HepG2 (cell line): ENCODE results near the gene SGF29. TPM values are rescaled to one million over a fixed set of nuclear protein-coding genes. Genes with fewer than 3 reads are reported as not detected.
A peak's percentile ranks its signal among the peaks of the same experiment; 100 is the strongest.

Source experiments
- ARID5B ChIP-seq: IDR thresholded peaks from 2 replicates; pipeline ENCODE4 v1.4.0; 2020; ENCODE audit warnings: mild to moderate bottlenecking, missing genetic modification reagents
- CEBPG ChIP-seq: IDR thresholded peaks from 2 replicates; pipeline ENCODE4 v1.6.1; 2016
- MEF2D ChIP-seq: sonication (generic); formaldehyde crosslinking; IDR thresholded peaks from 2 replicates; pipeline ENCODE4 v1.5.1; 2020; ENCODE audit warnings: mild to moderate bottlenecking, missing genetic modification reagents
- MEIS1 ChIP-seq: sonication (generic); formaldehyde crosslinking; IDR thresholded peaks from 2 replicates; pipeline ENCODE4 v1.9.0; 2021; ENCODE audit warnings: mild to moderate bottlenecking, missing genetic modification reagents, moderate library complexity, borderline replicate concordance
- NFE2L1 ChIP-seq: sonication (generic); formaldehyde crosslinking; IDR thresholded peaks from 2 replicates; pipeline ENCODE4 v1.4.0; 2020; ENCODE audit warnings: missing genetic modification reagents, mild to moderate bottlenecking, borderline replicate concordance
- PPARG ChIP-seq: conservative IDR thresholded peaks from 2 replicates; pipeline ENCODE4 v1.6.1; 2016; ENCODE audit warnings: missing biosample characterization, missing genetic modification reagents
- RELA ChIP-seq: sonication (generic); formaldehyde crosslinking; IDR thresholded peaks from 2 replicates; pipeline ENCODE4 v1.4.0; 2020; ENCODE audit warnings: missing genetic modification reagents
- TFE3 ChIP-seq: IDR thresholded peaks from 2 replicates; pipeline ENCODE4 v1.6.1; 2016
- ZBTB44 ChIP-seq: sonication (generic); formaldehyde crosslinking; IDR thresholded peaks from 2 replicates; pipeline ENCODE4 v1.4.0; 2020; ENCODE audit warnings: missing genetic modification reagents
- ZFP91 ChIP-seq: sonication (generic); formaldehyde crosslinking; IDR thresholded peaks from 2 replicates; pipeline ENCODE4 v1.9.0; 2022; ENCODE audit warnings: missing genetic modification reagents, mild to moderate bottlenecking, borderline replicate concordance
- polyA plus RNA-seq, 8 experiments: library from polyadenylated mRNA; depleted of rRNA in 3 of 8; stranded (reverse) in 7 of 8; unstranded in 1 of 8; fragments of >200 nt; fragmentation: Illumina TruSeq in 4 of 8; extraction: Trizol in 4 of 8; gene quantifications; 2 replicates each; pipeline versions ENCODE4 v1.2.1 to v1.2.3, GENCODE V29; 2011 to 2016; ENCODE audit warnings: low read depth in 4 of 8, missing spikeins in 1 of 8, mixed read lengths in 1 of 8; ENCODE audit not compliant: insufficient read depth in 1 of 8
- total RNA-seq, 5 experiments: library from RNA; depleted of rRNA; stranded (reverse); fragments of >200 nt; fragmentation: Illumina TruSeq; extraction: Trizol; gene quantifications; 2 replicates each; pipeline ENCODE4 v1.2.3, GENCODE V29; 2016; ENCODE audit warnings: low read depth in 1 of 5
- TF ChIP-seq, protein P1 (sequence below): sonication (generic); formaldehyde crosslinking; IDR thresholded peaks from 2 replicates; pipeline ENCODE4 v1.4.0; 2020; ENCODE audit warnings: missing genetic modification reagents
- TF ChIP-seq, protein P2 (sequence below): sonication (generic); formaldehyde crosslinking; IDR thresholded peaks from 2 replicates; pipeline ENCODE4 v1.5.1; 2020; ENCODE audit warnings: mild to moderate bottlenecking, missing genetic modification reagents, moderate library complexity

Gene SGF29
- total and polyA plus RNA-seq, 2 of the 13 experiments (the other 11 are each of a cell fraction or from before 2014, with no cell fraction given), result 5.0 to 29.4 TPM

GRCh38 chr16:28597692-28598261 is 44.1 kb downstream of the SGF29 start (continued):
- TF ChIP-seq, protein P1, sequence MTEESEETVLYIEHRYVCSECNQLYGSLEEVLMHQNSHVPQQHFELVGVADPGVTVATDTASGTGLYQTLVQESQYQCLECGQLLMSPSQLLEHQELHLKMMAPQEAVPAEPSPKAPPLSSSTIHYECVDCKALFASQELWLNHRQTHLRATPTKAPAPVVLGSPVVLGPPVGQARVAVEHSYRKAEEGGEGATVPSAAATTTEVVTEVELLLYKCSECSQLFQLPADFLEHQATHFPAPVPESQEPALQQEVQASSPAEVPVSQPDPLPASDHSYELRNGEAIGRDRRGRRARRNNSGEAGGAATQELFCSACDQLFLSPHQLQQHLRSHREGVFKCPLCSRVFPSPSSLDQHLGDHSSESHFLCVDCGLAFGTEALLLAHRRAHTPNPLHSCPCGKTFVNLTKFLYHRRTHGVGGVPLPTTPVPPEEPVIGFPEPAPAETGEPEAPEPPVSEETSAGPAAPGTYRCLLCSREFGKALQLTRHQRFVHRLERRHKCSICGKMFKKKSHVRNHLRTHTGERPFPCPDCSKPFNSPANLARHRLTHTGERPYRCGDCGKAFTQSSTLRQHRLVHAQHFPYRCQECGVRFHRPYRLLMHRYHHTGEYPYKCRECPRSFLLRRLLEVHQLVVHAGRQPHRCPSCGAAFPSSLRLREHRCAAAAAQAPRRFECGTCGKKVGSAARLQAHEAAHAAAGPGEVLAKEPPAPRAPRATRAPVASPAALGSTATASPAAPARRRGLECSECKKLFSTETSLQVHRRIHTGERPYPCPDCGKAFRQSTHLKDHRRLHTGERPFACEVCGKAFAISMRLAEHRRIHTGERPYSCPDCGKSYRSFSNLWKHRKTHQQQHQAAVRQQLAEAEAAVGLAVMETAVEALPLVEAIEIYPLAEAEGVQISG, result peak; percentile 84
- TF ChIP-seq, protein P2, sequence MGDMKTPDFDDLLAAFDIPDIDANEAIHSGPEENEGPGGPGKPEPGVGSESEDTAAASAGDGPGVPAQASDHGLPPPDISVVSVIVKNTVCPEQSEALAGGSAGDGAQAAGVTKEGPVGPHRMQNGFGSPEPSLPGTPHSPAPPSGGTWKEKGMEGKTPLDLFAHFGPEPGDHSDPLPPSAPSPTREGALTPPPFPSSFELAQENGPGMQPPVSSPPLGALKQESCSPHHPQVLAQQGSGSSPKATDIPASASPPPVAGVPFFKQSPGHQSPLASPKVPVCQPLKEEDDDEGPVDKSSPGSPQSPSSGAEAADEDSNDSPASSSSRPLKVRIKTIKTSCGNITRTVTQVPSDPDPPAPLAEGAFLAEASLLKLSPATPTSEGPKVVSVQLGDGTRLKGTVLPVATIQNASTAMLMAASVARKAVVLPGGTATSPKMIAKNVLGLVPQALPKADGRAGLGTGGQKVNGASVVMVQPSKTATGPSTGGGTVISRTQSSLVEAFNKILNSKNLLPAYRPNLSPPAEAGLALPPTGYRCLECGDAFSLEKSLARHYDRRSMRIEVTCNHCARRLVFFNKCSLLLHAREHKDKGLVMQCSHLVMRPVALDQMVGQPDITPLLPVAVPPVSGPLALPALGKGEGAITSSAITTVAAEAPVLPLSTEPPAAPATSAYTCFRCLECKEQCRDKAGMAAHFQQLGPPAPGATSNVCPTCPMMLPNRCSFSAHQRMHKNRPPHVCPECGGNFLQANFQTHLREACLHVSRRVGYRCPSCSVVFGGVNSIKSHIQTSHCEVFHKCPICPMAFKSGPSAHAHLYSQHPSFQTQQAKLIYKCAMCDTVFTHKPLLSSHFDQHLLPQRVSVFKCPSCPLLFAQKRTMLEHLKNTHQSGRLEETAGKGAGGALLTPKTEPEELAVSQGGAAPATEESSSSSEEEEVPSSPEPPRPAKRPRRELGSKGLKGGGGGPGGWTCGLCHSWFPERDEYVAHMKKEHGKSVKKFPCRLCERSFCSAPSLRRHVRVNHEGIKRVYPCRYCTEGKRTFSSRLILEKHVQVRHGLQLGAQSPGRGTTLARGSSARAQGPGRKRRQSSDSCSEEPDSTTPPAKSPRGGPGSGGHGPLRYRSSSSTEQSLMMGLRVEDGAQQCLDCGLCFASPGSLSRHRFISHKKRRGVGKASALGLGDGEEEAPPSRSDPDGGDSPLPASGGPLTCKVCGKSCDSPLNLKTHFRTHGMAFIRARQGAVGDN (CRISPR knock-in tag), result peak; percentile 69
- no peak for TF ChIP-seq RELA (CRISPR knock-in tag)
- TF ChIP-seq ARID5B, result 0 out of 2 replicates have a peak, but pooled peaks have one; percentile 29
- TF ChIP-seq TFE3 (CRISPR knock-in tag), result peak; percentile 28; the same call in 1 of the 2 replicates
- TF ChIP-seq MEF2D (CRISPR knock-in tag), result 0 out of 2 replicates have a peak, but pooled peaks have one; percentile 22
- TF ChIP-seq ZBTB44 (CRISPR knock-in tag), result no peak
- peak; percentile 26; the same call in 1 of the 2 replicates for TF ChIP-seq MEIS1 (CRISPR knock-in tag)
- TF ChIP-seq NFE2L1 (CRISPR knock-in tag), result no peak
- 0 out of 2 replicates have a peak, but pooled peaks have one; percentile 47 for TF ChIP-seq ZFP91 (CRISPR knock-in tag)
- TF ChIP-seq PPARG (CRISPR knock-in tag), result no peak
- peak; percentile 6; the same call in 1 of the 2 replicates for TF ChIP-seq CEBPG (CRISPR knock-in tag)
